DND-41 (cell line): ENCODE results near the gene TPO.

Experiments used
- ATAC-seq: fragments of 200-7000 bp; cut with Tn5 transposase; 3 replicates; pipeline ENCODE4 v1.9.1; 2021; ENCODE audit warnings: low read depth; ENCODE audit not compliant: insufficient read depth
- DNase-seq: peaks from one replicate; pipeline ENCODE4 v3.0.0-alpha.2; 2020
- H2AFZ ChIP-seq: 2 replicates; pipeline ENCODE4 v1.6.0; 2012; ENCODE audit warnings: low read depth, low read length
- H3K27ac ChIP-seq: 2 replicates; pipeline ENCODE4 v1.5.1; 2012; ENCODE audit warnings: low read length, inconsistent platforms
- H3K27me3 ChIP-seq: fragments of 200-600 bp; sonication (generic); 2 replicates; pipeline ENCODE4 v1.6.0; 2012; ENCODE audit warnings: low read length, mild to moderate bottlenecking, inconsistent platforms; ENCODE audit not compliant: insufficient read depth, poor library complexity
- H3K36me3 ChIP-seq: 2 replicates; pipeline ENCODE4 v1.5.1; 2012; ENCODE audit warnings: low read length, inconsistent platforms; ENCODE audit not compliant: insufficient read depth
- H3K4me1 ChIP-seq: 2 replicates; pipeline ENCODE4 v1.5.1; 2012; ENCODE audit warnings: mild to moderate bottlenecking, low read length; ENCODE audit not compliant: insufficient read depth
- H3K4me2 ChIP-seq: 2 replicates; pipeline ENCODE4 v1.6.0; 2012; ENCODE audit warnings: mild to moderate bottlenecking, moderate library complexity, low read length, inconsistent platforms; ENCODE audit not compliant: insufficient read depth
- H3K4me3 ChIP-seq, 2 experiments: fragments of 200-600 bp in 1 of 2; shearing (Covaris generic) in 1 of 2; 2 replicates each; pipeline ENCODE4 v1.5.1; 2012 to 2016; ENCODE audit warnings: inconsistent platforms in 2 of 2, low read length in 2 of 2, mild to moderate bottlenecking in 2 of 2, low read depth in 1 of 2, moderate library complexity in 1 of 2
- H3K79me2 ChIP-seq: 2 replicates; pipeline ENCODE4 v1.6.0; 2012; ENCODE audit warnings: low read length, inconsistent platforms; ENCODE audit not compliant: insufficient read depth
- H3K9ac ChIP-seq: 2 replicates; pipeline ENCODE4 v1.6.0; 2012; ENCODE audit warnings: low read depth, mild to moderate bottlenecking, inconsistent platforms, low read length, moderate library complexity
- H3K9me3 ChIP-seq: 2 replicates; pipeline ENCODE4 v1.5.1; 2012; ENCODE audit warnings: low read length, moderate library complexity, mild to moderate bottlenecking, inconsistent platforms; ENCODE audit not compliant: insufficient read depth, severe bottlenecking
- H4K20me1 ChIP-seq: 2 replicates; pipeline ENCODE4 v1.6.0; 2012; ENCODE audit warnings: low read length; ENCODE audit not compliant: insufficient read depth
- EZH2 ChIP-seq: IDR thresholded peaks from 3 replicates; pipeline ENCODE4 v1.6.1; 2012; ENCODE audit warnings: borderline replicate concordance, low read depth, mild to moderate bottlenecking, moderate library complexity, low read length, inconsistent platforms; ENCODE audit not compliant: severe bottlenecking
- TF ChIP-seq, protein P1 (sequence below): IDR thresholded peaks from 2 replicates; pipeline ENCODE4 v1.5.1; 2012; ENCODE audit warnings: borderline replicate concordance, low read length, moderate library complexity, mild to moderate bottlenecking; ENCODE audit not compliant: poor library complexity, severe bottlenecking; ENCODE audit errors: extremely low read depth

The TPO gene

DNA sequence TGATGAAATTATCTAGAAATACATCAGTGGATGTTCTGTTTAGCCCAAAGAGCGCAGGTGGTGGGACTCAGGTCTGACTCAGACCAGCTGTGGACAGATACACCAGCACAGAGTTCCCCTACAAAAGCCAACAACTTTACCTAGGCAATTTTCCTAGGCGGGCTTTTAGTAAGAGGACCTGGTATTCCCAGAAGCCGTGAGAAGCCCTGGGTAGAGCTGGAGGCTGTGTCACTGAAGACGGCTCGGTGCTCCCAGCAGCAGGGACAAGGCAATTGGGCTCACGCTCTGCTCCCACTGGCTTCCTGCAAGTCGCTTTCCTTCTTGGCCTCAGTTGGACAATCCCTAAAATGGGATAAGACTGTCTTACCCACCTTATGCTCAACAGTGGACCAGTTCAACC lies 41.1 kb downstream of the TPO start:
- TF ChIP-seq, protein P1, sequence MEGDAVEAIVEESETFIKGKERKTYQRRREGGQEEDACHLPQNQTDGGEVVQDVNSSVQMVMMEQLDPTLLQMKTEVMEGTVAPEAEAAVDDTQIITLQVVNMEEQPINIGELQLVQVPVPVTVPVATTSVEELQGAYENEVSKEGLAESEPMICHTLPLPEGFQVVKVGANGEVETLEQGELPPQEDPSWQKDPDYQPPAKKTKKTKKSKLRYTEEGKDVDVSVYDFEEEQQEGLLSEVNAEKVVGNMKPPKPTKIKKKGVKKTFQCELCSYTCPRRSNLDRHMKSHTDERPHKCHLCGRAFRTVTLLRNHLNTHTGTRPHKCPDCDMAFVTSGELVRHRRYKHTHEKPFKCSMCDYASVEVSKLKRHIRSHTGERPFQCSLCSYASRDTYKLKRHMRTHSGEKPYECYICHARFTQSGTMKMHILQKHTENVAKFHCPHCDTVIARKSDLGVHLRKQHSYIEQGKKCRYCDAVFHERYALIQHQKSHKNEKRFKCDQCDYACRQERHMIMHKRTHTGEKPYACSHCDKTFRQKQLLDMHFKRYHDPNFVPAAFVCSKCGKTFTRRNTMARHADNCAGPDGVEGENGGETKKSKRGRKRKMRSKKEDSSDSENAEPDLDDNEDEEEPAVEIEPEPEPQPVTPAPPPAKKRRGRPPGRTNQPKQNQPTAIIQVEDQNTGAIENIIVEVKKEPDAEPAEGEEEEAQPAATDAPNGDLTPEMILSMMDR = no peak
- no peak for TF ChIP-seq EZH2
- Histone ChIP-seq H3K9ac (no peak overlapping the region), H2AFZ (no peak overlapping the region), H3K4me3 (no peak overlapping the region), H3K36me3 (no peaks in the 10 kb centered on the region), H3K27ac (no peak overlapping the region), H3K4me2 (no peak overlapping the region), H3K27me3 (no peaks in the 10 kb centered on the region), H3K9me3 (no peaks in the 10 kb centered on the region), H4K20me1 (no peaks in the 10 kb centered on the region), H3K79me2 (no peaks in the 10 kb centered on the region), H3K4me1 (no peaks in the 10 kb centered on the region)
- DNase-seq (no peak), ATAC-seq (no peak)

DNA sequence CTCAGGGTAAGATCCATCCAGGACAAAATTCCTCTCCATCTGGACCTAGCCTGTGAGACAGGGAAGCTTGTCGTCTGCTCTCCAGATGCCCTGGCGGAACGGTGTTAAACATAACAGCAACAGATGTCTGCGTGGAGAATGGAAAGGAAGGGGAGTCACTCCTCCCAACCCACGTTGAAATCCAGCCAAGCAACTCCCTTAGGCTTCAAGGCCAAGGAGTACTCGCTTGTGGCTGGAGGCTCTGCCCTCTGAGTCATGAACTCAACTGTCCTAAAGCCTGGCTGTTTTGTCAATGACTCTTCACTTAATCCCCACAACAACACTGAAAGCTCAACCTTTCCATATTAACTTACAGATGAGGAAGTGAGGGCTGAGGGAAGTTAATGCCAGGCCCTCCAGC lies 42.2 kb downstream of the TPO start:
- Histone ChIP-seq H4K20me1 (no peaks in the 10 kb centered on the region), H3K4me2 (no peak overlapping the region), H3K4me3 (no peak overlapping the region), H3K27ac (no peak overlapping the region), H3K9ac (no peak overlapping the region), H2AFZ (no peak overlapping the region), H3K4me1 (no peaks in the 10 kb centered on the region), H3K79me2 (no peaks in the 10 kb centered on the region), H3K9me3 (no peaks in the 10 kb centered on the region), H3K27me3 (no peaks in the 10 kb centered on the region), H3K36me3 (no peaks in the 10 kb centered on the region)
- no peak for DNase-seq
- ATAC-seq = no peak
- TF ChIP-seq, protein P1 = no peak
- TF ChIP-seq EZH2 = no peak

DNA sequence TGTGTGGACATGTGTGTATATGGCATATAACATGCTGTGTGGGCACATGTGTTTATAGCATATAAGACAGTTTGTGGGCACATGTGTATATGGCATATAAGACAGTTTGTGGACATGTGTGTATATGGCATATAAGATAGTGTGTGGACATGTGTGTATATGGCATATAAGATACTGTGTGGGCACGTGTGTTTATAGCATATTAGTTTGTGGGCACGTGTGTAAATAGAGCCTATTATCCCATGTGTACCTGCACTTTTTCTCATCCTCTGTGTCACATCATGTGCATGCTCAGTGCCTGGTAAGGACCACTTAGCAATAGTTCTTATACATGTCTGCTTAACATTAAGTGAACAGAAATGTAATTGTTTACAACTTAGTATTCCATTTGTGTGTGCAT lies 45.2 kb downstream of the TPO start:
- no peak for ATAC-seq
- Histone ChIP-seq H2AFZ (no peak overlapping the region), H3K4me2 (no peak overlapping the region), H4K20me1 (no peaks in the 10 kb centered on the region), H3K9ac (no peak overlapping the region), H3K79me2 (no peaks in the 10 kb centered on the region), H3K9me3 (no peaks in the 10 kb centered on the region), H3K36me3 (no peaks in the 10 kb centered on the region), H3K27ac (no peak overlapping the region), H3K4me1 (no peaks in the 10 kb centered on the region), H3K4me3 (no peak overlapping the region), H3K27me3 (no peaks in the 10 kb centered on the region)
- TF ChIP-seq, protein P1 = no peak
- TF ChIP-seq EZH2 = no peak
- no peak for DNase-seq

DNA sequence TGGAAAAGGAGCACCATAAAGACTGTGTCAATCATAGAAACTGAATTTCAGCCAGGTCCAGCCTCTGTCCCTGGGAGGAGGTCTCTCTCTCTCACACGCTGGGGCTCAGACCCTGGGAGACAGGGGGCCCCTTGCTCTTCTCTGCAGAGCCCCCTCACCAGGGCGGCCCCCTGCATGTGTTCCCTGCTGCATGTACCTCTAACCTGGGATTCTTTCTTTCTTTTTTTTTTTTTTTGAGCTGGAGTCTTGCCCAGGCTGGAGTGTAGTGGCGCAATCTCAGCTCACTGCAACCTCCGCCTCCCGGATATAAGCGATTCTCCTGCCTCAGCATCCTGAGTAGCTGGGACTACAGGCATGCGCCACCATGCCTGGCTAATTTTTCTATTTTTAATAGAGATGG lies 46.5 kb downstream of the TPO start:
- Histone ChIP-seq H3K4me3 (no peak overlapping the region), H4K20me1 (no peaks in the 10 kb centered on the region), H2AFZ (no peak overlapping the region), H3K79me2 (no peaks in the 10 kb centered on the region), H3K4me1 (no peaks in the 10 kb centered on the region), H3K36me3 (no peaks in the 10 kb centered on the region), H3K27ac (no peak overlapping the region), H3K27me3 (no peaks in the 10 kb centered on the region), H3K9ac (no peak overlapping the region), H3K9me3 (no peaks in the 10 kb centered on the region), H3K4me2 (no peak overlapping the region)
- ATAC-seq (no peak), DNase-seq (no peak)
- TF ChIP-seq EZH2 = no peak
- TF ChIP-seq, protein P1 = no peak
